ENCODE data around the gene POU2F3.

- TF ChIP-seq CTCF (conservative IDR thresholded peaks at IDR 0.05 in 1 of 2, IDR thresholded peaks at IDR 0.05 in 1 of 2; ENCODE audit: low read depth in 1 of 2, low read length in 2 of 2) (no peak), EZH2 (IDR thresholded peaks at IDR 0.05; ENCODE audit: low read length, missing control alignments) (no peak)
These were observed 41.5 kb upstream of the POU2F3 start for GRCh38 chr11:120198403-120198786.
